22Rv1 (cell line): ENCODE data around the gene TMEM238L.
A peak's percentile ranks its signal among the peaks of the same experiment; 100 is the strongest.
"Not testable (repeated sequence)": the region's sequence is repeated elsewhere in the genome, so short reads cannot be mapped to it uniquely, and the experiment has no call there.

ENCODE experiments used
- H3K27ac ChIP-seq: fragments of 450-650 bp; 2 replicates; pipeline ENCODE4 v1.5.1; 2017
- CTCF ChIP-seq: fragments of 450-650 bp; IDR thresholded peaks from 2 replicates; pipeline ENCODE4 v1.5.1; 2017; ENCODE audit warnings: mild to moderate bottlenecking
- ZFX ChIP-seq: fragments of 450-650 bp; IDR thresholded peaks from 2 replicates; pipeline ENCODE4 v1.6.1; 2017; ENCODE audit warnings: antibody characterized with exemption, borderline replicate concordance

The TMEM238L gene

GRCh38 chr17:10803830-10804475 lies at the start of gene TMEM238L:
TSS of gene TMEM238L (minus strand) at chr17:10804099. CDS start at chr17:10803963, 136 bp downstream.
- no peak within 1 kb of the TSS for H3K27ac ChIP-seq
- no peak for TF ChIP-seq CTCF
- TF ChIP-seq ZFX: no peak

GRCh38 chr17:10846636-10847035 lies 42.7 kb upstream of the TMEM238L start:
- H3K27ac ChIP-seq: not testable (repeated sequence)

GRCh38 chr17:10845388-10845751 lies 41.5 kb upstream of the TMEM238L start:
- peak; percentile 45 for TF ChIP-seq CTCF
- no peak for TF ChIP-seq ZFX
- no peak overlapping the region for H3K27ac ChIP-seq

- TF ChIP-seq CTCF: peak; percentile 95
- TF ChIP-seq ZFX: no peak
- H3K27ac ChIP-seq: no peak overlapping the region
Measured at GRCh38 chr17:10844621-10845387, 40.9 kb upstream of the TMEM238L start.

GRCh38 chr17:10843811-10844210 lies 39.9 kb upstream of the TMEM238L start:
- TF ChIP-seq ZFX (no peak), CTCF (no peak)
- H3K27ac ChIP-seq: no peak overlapping the region

GRCh38 chr17:10842658-10843057 lies 38.8 kb upstream of the TMEM238L start:
- H3K27ac ChIP-seq: no peak overlapping the region
- TF ChIP-seq CTCF (no peak), ZFX (no peak)

- no peak overlapping the region for H3K27ac ChIP-seq
- TF ChIP-seq CTCF: no peak
- no peak for TF ChIP-seq ZFX
Measured at GRCh38 chr17:10838682-10839081, 34.8 kb upstream of the TMEM238L start.
